Measurements from ENCODE around the gene TMC7. TPM values are rescaled to one million over a fixed set of nuclear protein-coding genes. Genes with fewer than 3 reads are reported as not detected.

The TMC7 gene
- total RNA-seq, 1 experiment from 2014 or later, result 4.3 TPM

- H3K9ac ChIP-seq (ENCODE audit: extremely low read depth, insufficient read length, low read length), result no peak overlapping the region
- no peak overlapping the region for H3K4me2 ChIP-seq (ENCODE audit: insufficient read depth, insufficient read length, low read length)
- H2BK5ac ChIP-seq (ENCODE audit: insufficient read length, low read length), result no peak overlapping the region
- H3K14ac ChIP-seq (ENCODE audit: insufficient read depth, low read length), result no peak overlapping the region
- H3K79me2 ChIP-seq (ENCODE audit: insufficient read depth, low read length), result no peaks in the 10 kb centered on the region
- no peak overlapping the region for H3T11ph ChIP-seq (ENCODE audit: low read length)
- Mint-ChIP-seq H3K9me3 (no peaks in the 10 kb centered on the region), H3K36me3 (ENCODE audit: insufficient read depth in 1 of 3, low read depth in 3 of 3) (peaks cover 2 to 27% (median 18%) of the 10 kb centered on the region in 3 experiments; a peak in 6 of 7 replicates), H3K4me3 (no peak overlapping the region), H3K27ac (no peak overlapping the region), H3K4me1 (no peaks in the 10 kb centered on the region), H3K27me3 (ENCODE audit: low read depth) (no peaks in the 10 kb centered on the region)
- H3K27ac ChIP-seq (ENCODE audit: insufficient read length, low read depth, low read length), result no peak overlapping the region
- DNase-seq, result no peak
- H3K4me1 ChIP-seq (ENCODE audit: insufficient read depth, low read length), result no peaks in the 10 kb centered on the region
- no peak overlapping the region for H2BK20ac ChIP-seq (ENCODE audit: low read depth, low read length, poor library complexity, severe bottlenecking)
- no peak overlapping the region for H2AFZ ChIP-seq (ENCODE audit: low read length)
- H3K18ac ChIP-seq (ENCODE audit: insufficient read length, low read depth, low read length), result no peak overlapping the region
- H2BK12ac ChIP-seq (ENCODE audit: insufficient read length, low read depth, low read length), result no peak overlapping the region
- H4K20me1 ChIP-seq (ENCODE audit: control insufficient read depth, insufficient read depth, insufficient read length), result no peaks in the 10 kb centered on the region
- no peak overlapping the region for H2BK120ac ChIP-seq (ENCODE audit: low read depth, low read length, poor library complexity, severe bottlenecking)
- no CpG with 5 or more reads among the region's 4 CpGs for WGBS (ENCODE audit: extremely low coverage, insufficient read length, low lambda C conversion rate)
- no peak overlapping the region for H2AK5ac ChIP-seq (ENCODE audit: insufficient read length, low read length)
- no peaks in the 10 kb centered on the region for H3K23me2 ChIP-seq (ENCODE audit: insufficient read length, low read depth, low read length, poor library complexity, severe bottlenecking)
- no peak overlapping the region for H4K5ac ChIP-seq (ENCODE audit: insufficient read length, low read depth, low read length)
- H3K56ac ChIP-seq (ENCODE audit: insufficient read length, low read depth, low read length), result no peak overlapping the region
- no peak overlapping the region for H4K91ac ChIP-seq (ENCODE audit: insufficient read length, low read depth, low read length)
- no peak overlapping the region for H2BK15ac ChIP-seq (ENCODE audit: low read depth, low read length)
- H3K79me1 ChIP-seq (ENCODE audit: insufficient read depth, low read depth, low read length, poor library complexity, severe bottlenecking), result no peaks in the 10 kb centered on the region
- H4K8ac ChIP-seq (replicated peaks; ENCODE audit: insufficient read length, low read depth, low read length), result no peak overlapping the region
- TF ChIP-seq CTCF (conservative IDR thresholded peaks at IDR 0.05), result no peak
- H3K23ac ChIP-seq (ENCODE audit: insufficient read length, low read depth, low read length), result no peak overlapping the region
- no peaks in the 10 kb centered on the region for H3K27me3 ChIP-seq (ENCODE audit: insufficient read depth, low read length)
- no peak overlapping the region for H3K4ac ChIP-seq (ENCODE audit: low read depth, low read length)
- H3K9me3 ChIP-seq (ENCODE audit: control insufficient read depth, low read depth, low read length), result no peaks in the 10 kb centered on the region
Observed at GRCh38 chr16:19021747-19022146, 38.0 kb downstream of the TMC7 start.
